T-helper 22 cell (primary cell): ENCODE measurements around the gene DNMT1.
"Not testable (repeated sequence)": the region's sequence is repeated elsewhere in the genome, so short reads cannot be mapped to it uniquely, and the experiment has no call there.

Experiments used
- DNase-seq: peaks from one replicate; pipeline ENCODE4 v3.0.0-alpha.2; 2020; ENCODE audit warnings: low read depth

DNMT1 gene

GRCh38 chr19:10182076-10182475 lies 12.7 kb downstream of the DNMT1 start:
- DNase-seq, result no peak

- DNase-seq, result no peak
Measured at GRCh38 chr19:10180459-10180858, 14.3 kb downstream of the DNMT1 start.

GRCh38 chr19:10180024-10180423 lies 14.7 kb downstream of the DNMT1 start:
- not testable (repeated sequence) for DNase-seq

- no peak for DNase-seq
Measured at GRCh38 chr19:10173527-10173926, 21.2 kb downstream of the DNMT1 start.

GRCh38 chr19:10168386-10168948 lies 26.3 kb downstream of the DNMT1 start:
- no peak for DNase-seq

GRCh38 chr19:10167459-10167858 lies 27.3 kb downstream of the DNMT1 start:
- DNase-seq, result no peak

- not testable (repeated sequence) for DNase-seq
Measured at GRCh38 chr19:10166501-10166900, 28.3 kb downstream of the DNMT1 start.

GRCh38 chr19:10166046-10166445 lies 28.7 kb downstream of the DNMT1 start:
- no peak for DNase-seq

GRCh38 chr19:10163536-10163935 lies 31.2 kb downstream of the DNMT1 start:
- no peak for DNase-seq

- no peak for DNase-seq
Measured at GRCh38 chr19:10159610-10160009, 35.1 kb downstream of the DNMT1 start.

GRCh38 chr19:10158485-10158884 lies 36.3 kb downstream of the DNMT1 start:
- no peak for DNase-seq

- no peak for DNase-seq
Measured at GRCh38 chr19:10158071-10158470, 36.7 kb downstream of the DNMT1 start.

GRCh38 chr19:10155839-10156238 lies 38.9 kb downstream of the DNMT1 start:
- DNase-seq, result no peak

GRCh38 chr19:10152100-10152499 lies 42.7 kb downstream of the DNMT1 start:
- no peak for DNase-seq

GRCh38 chr19:10151521-10151920 lies 43.2 kb downstream of the DNMT1 start:
- DNase-seq, result no peak

- no peak for DNase-seq
Measured at GRCh38 chr19:10149427-10149826, 45.3 kb downstream of the DNMT1 start.

GRCh38 chr19:10146142-10146541 lies 48.6 kb downstream of the DNMT1 start:
- no peak for DNase-seq

- no peak for DNase-seq
Measured at GRCh38 chr19:10145031-10145430, 49.7 kb downstream of the DNMT1 start.

GRCh38 chr19:10144361-10144760 lies 50.4 kb downstream of the DNMT1 start:
- no peak for DNase-seq

GRCh38 chr19:10143681-10144080 lies 51.1 kb downstream of the DNMT1 start:
- DNase-seq, result no peak

- peak; percentile 43 for DNase-seq
Measured at GRCh38 chr19:10142701-10143375, 51.9 kb downstream of the DNMT1 start.

GRCh38 chr19:10141973-10142372 lies 52.8 kb downstream of the DNMT1 start:
- DNase-seq, result no peak

GRCh38 chr19:10141479-10141878 lies 53.3 kb downstream of the DNMT1 start:
- no peak for DNase-seq

GRCh38 chr19:10139952-10140351 lies 54.8 kb downstream of the DNMT1 start:
- no peak for DNase-seq
